ENCODE measurements around the gene MID1IP1.

DNA sequence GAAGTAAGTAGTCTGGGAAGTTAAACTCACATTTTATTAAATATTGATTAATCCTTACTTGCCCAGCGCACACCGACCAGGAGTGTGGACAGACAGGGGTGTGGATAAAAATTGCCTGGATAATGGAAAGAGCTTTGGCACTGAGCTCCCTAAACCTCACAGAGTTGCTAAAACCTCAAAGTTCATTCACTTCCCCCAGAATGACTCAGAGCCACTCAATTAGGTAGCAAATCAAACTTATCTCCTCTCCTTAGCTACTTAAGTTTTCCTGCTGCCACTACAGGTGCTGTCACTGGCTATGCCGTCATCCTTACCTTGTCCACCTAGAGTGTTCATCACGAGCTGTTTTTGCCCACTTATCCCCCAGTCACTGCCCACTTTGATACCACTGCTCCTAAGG lies 27.0 kb upstream of the MID1IP1 start:
- TF ChIP-seq, protein P1, sequence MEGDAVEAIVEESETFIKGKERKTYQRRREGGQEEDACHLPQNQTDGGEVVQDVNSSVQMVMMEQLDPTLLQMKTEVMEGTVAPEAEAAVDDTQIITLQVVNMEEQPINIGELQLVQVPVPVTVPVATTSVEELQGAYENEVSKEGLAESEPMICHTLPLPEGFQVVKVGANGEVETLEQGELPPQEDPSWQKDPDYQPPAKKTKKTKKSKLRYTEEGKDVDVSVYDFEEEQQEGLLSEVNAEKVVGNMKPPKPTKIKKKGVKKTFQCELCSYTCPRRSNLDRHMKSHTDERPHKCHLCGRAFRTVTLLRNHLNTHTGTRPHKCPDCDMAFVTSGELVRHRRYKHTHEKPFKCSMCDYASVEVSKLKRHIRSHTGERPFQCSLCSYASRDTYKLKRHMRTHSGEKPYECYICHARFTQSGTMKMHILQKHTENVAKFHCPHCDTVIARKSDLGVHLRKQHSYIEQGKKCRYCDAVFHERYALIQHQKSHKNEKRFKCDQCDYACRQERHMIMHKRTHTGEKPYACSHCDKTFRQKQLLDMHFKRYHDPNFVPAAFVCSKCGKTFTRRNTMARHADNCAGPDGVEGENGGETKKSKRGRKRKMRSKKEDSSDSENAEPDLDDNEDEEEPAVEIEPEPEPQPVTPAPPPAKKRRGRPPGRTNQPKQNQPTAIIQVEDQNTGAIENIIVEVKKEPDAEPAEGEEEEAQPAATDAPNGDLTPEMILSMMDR (IDR thresholded peaks at IDR 0.05; ENCODE audit: insufficient read depth, low read depth, low read length) = no peak
- TF ChIP-seq EZH2 (IDR thresholded peaks at IDR 0.05; ENCODE audit: insufficient read depth, low read length) = no peak

Measured in astrocyte (in vitro differentiated cells and primary cell).